Measurements from ENCODE around the gene BSCL2.

- no peak for TF ChIP-seq REST (IDR thresholded peaks at IDR 0.05; ENCODE audit: insufficient read depth in 1 of 2, low read depth in 2 of 2, low read length in 2 of 2)
- TF ChIP-seq POLR2AphosphoS5 (IDR thresholded peaks at IDR 0.05; ENCODE audit: low read depth, low read length) = no peak; the same call in 1 of the 2 replicates
- no peak for TF ChIP-seq SIN3A (IDR thresholded peaks at IDR 0.05; ENCODE audit: borderline replicate concordance, insufficient read depth, low read length)
- peak; percentile 47; the same call in 1 of the 2 replicates for TF ChIP-seq TAF1 (IDR thresholded peaks at IDR 0.05; ENCODE audit: borderline replicate concordance, insufficient read depth, low read length)
- no peak for TF ChIP-seq FOXP2 (optimal IDR thresholded peaks at IDR 0.05; ENCODE audit: borderline replicate concordance, extremely low read depth, extremely low read length, insufficient read depth)
Observed at GRCh38 chr11:62665599-62666258, 41.5 kb downstream of the BSCL2 start.
